HG03460 (cell line): ENCODE measurements around the gene PLGRKT.
"Not testable (repeated sequence)": the region's sequence is repeated elsewhere in the genome, so short reads cannot be mapped to it uniquely, and the experiment has no call there.

Experiments used
- ATAC-seq: cut with Tn5 transposase; IDR thresholded peaks from one replicate; pipeline ENCODE4 v1.9.1; 2021; ENCODE audit not compliant: unreplicated experiment

PLGRKT gene

GRCh38 chr9:5388026-5388819 is 49.5 kb downstream of the PLGRKT start:
- ATAC-seq: no peak

GRCh38 chr9:5384436-5384835 is 53.3 kb downstream of the PLGRKT start:
- ATAC-seq: no peak

GRCh38 chr9:5382479-5382878 is 55.2 kb downstream of the PLGRKT start:
- ATAC-seq: no peak

- ATAC-seq: no peak
These were observed 61.8 kb downstream of the PLGRKT start for GRCh38 chr9:5375790-5376477.

GRCh38 chr9:5375091-5375490 is 62.6 kb downstream of the PLGRKT start:
- ATAC-seq: no peak

GRCh38 chr9:5364294-5365024 is 73.3 kb downstream of the PLGRKT start:
- peak; percentile 95 for ATAC-seq

- ATAC-seq: no peak
These were observed 76.3 kb downstream of the PLGRKT start for GRCh38 chr9:5361326-5362010.

GRCh38 chr9:5360341-5360740 is 77.4 kb downstream of the PLGRKT start:
- no peak for ATAC-seq

GRCh38 chr9:5357431-5358105 is 80.2 kb downstream of the PLGRKT start:
- no peak for ATAC-seq

GRCh38 chr9:5355817-5356216 is 81.9 kb downstream of the PLGRKT start:
- ATAC-seq: no peak

- no peak for ATAC-seq
These were observed 82.5 kb downstream of the PLGRKT start for GRCh38 chr9:5355226-5355625.

- ATAC-seq: no peak
These were observed 83.5 kb downstream of the PLGRKT start for GRCh38 chr9:5354184-5354583.

GRCh38 chr9:5352637-5353248 is 85.0 kb downstream of the PLGRKT start:
- no peak for ATAC-seq

GRCh38 chr9:5338992-5339981 is 98.4 kb downstream of the PLGRKT start, which contains the start of gene RLN1:
Gene RLN1, minus strand, starts transcription at chr9:5339876. Its CDS starts 130 bp downstream, at chr9:5339746.
- peak; percentile 99 for ATAC-seq

- ATAC-seq: no peak
These were observed 101.0 kb downstream of the PLGRKT start for GRCh38 chr9:5336688-5337087.

GRCh38 chr9:5331276-5331675 is 106.4 kb downstream of the PLGRKT start:
- ATAC-seq: not testable (repeated sequence)

- ATAC-seq: no peak
These were observed 110.7 kb downstream of the PLGRKT start for GRCh38 chr9:5326893-5327548.

GRCh38 chr9:5326187-5326586 is 111.5 kb downstream of the PLGRKT start:
- no peak for ATAC-seq
